H1 (cell line): ENCODE data around the gene C14orf132. TPM values are rescaled to one million over a fixed set of nuclear protein-coding genes. Genes with fewer than 3 reads are reported as not detected.

Experiments
- CTCF ChIA-PET: fragments of 300-600 bp; sonication (Branson Sonifier 250); formaldehyde crosslinking; loops from one replicate; lab custom pipeline; 2021; ENCODE audit not compliant: partially characterized antibody; lab: Charles Lee
- POLR2A ChIA-PET: fragments of 300-600 bp; sonication (Branson Sonifier 250); formaldehyde crosslinking; loops from one replicate; lab custom pipeline; 2021; ENCODE audit warnings: inconsistent platforms; ENCODE audit not compliant: partially characterized antibody; lab: Charles Lee
- DNase-seq, 2 experiments: peaks; one replicate each; pipeline versions ENCODE4 v3.0.0 to v3.0.0-alpha.2; 2010 to 2022; ENCODE audit warnings: low spot score in 2 of 2, low read depth in 1 of 2, mixed read lengths in 1 of 2
- FAIRE-seq: peaks from 2 replicates; lab custom pipeline; 2011; peaks lifted over from hg19 to GRCh38; lab: Jason Lieb, UNC
- H2AFZ ChIP-seq: 2 replicates; pipeline ENCODE4 v1.8.1; 2012; ENCODE audit warnings: low read length, inconsistent platforms
- H2AK5ac ChIP-seq: 2 replicates; pipeline ENCODE4 v1.6.1; 2013; ENCODE audit warnings: low read depth, low read length
- H2BK120ac ChIP-seq: replicated peaks from 2 replicates; pipeline ENCODE3; 2013; ENCODE audit warnings: low read depth, low read length, inconsistent platforms
- H2BK12ac ChIP-seq: 2 replicates; pipeline ENCODE4 v1.6.1; 2013; ENCODE audit warnings: low read depth, low read length
- H2BK15ac ChIP-seq: 2 replicates; pipeline ENCODE4 v1.6.1; 2013; ENCODE audit warnings: low read length
- H2BK20ac ChIP-seq: 2 replicates; pipeline ENCODE4 v1.6.1; 2013; ENCODE audit warnings: low read length
- H2BK5ac ChIP-seq: 2 replicates; pipeline ENCODE4 v1.6.1; 2013; ENCODE audit warnings: low read depth, low read length
- H3K14ac ChIP-seq: 2 replicates; pipeline ENCODE4 v1.6.1; 2013; ENCODE audit warnings: inconsistent platforms; ENCODE audit not compliant: insufficient read length
- H3K18ac ChIP-seq: 2 replicates; pipeline ENCODE4 v1.6.1; 2013; ENCODE audit warnings: low read length; ENCODE audit errors: extremely low read depth
- H3K23ac ChIP-seq: 2 replicates; pipeline ENCODE4 v1.6.1; 2013; ENCODE audit warnings: inconsistent platforms; ENCODE audit not compliant: insufficient read length
- H3K23me2 ChIP-seq: 2 replicates; pipeline ENCODE4 v1.6.1; 2013; ENCODE audit warnings: low read depth, low read length
- H3K27ac ChIP-seq: 2 replicates; pipeline ENCODE4 v1.6.1; 2011; ENCODE audit warnings: low read depth, low read length, inconsistent platforms
- H3K27me3 ChIP-seq, 4 experiments: replicated peaks in 1 of 4; 1 replicate in 1 of 4; 2 replicates in 3 of 4; pipeline versions ENCODE4 v1.6.1 to v1.8.1; 2011 to 2013; ENCODE audit warnings: low read length in 3 of 4, mild to moderate bottlenecking in 3 of 4, inconsistent platforms in 2 of 4, mixed read lengths in 2 of 4, moderate library complexity in 1 of 4; ENCODE audit not compliant: control insufficient read depth in 3 of 4, insufficient read depth in 3 of 4; ENCODE audit errors: extremely low read depth in 1 of 4
- H3K36me3 ChIP-seq, 4 experiments: 2 replicates each; pipeline versions ENCODE4 v1.6.1 to v1.8.1; 2011 to 2013; ENCODE audit warnings: mild to moderate bottlenecking in 4 of 4, low read length in 3 of 4, moderate library complexity in 2 of 4, control low read depth in 1 of 4, inconsistent platforms in 1 of 4; ENCODE audit not compliant: insufficient read depth in 4 of 4, control insufficient read depth in 2 of 4
- H3K4ac ChIP-seq: replicated peaks from 2 replicates; pipeline ENCODE3; 2013; ENCODE audit warnings: low read length, low read depth, mixed read lengths, inconsistent platforms; ENCODE audit not compliant: insufficient read length
- H3K4me1 ChIP-seq, 4 experiments: replicated peaks in 1 of 4; 1 replicate in 1 of 4; 2 replicates in 3 of 4; pipeline versions ENCODE4 v1.6.1 to v1.8.1; 2011 to 2013; ENCODE audit warnings: low read length in 3 of 4, inconsistent platforms in 2 of 4, mixed read lengths in 1 of 4; ENCODE audit not compliant: insufficient read depth in 4 of 4, control insufficient read depth in 3 of 4
- H3K4me2 ChIP-seq, 2 experiments: 2 replicates each; pipeline versions ENCODE4 v1.6.1 to v1.8.1; 2011 to 2013; ENCODE audit warnings: low read depth in 2 of 2, low read length in 2 of 2, control low read depth in 1 of 2, inconsistent platforms in 1 of 2, mild to moderate bottlenecking in 1 of 2; ENCODE audit not compliant: insufficient read depth in 1 of 2
- H3K4me3 ChIP-seq, 4 experiments: fragments of 200-600, 300-600 bp in 1 of 4; sonication (generic), shearing (Covaris generic), sonication (Bioruptor Twin) in 1 of 4; 2 replicates each; pipeline versions ENCODE4 v1.5.1 to v1.8.1; 2011 to 2016; ENCODE audit warnings: low read length in 4 of 4, low read depth in 3 of 4, control low read depth in 2 of 4, inconsistent platforms in 2 of 4, mild to moderate bottlenecking in 2 of 4, mixed read lengths in 1 of 4, moderate library complexity in 1 of 4; ENCODE audit not compliant: insufficient read depth in 2 of 4; ENCODE audit errors: extremely low read depth in 1 of 4
- H3K56ac ChIP-seq: replicated peaks from 2 replicates; pipeline ENCODE3; 2013; ENCODE audit warnings: low read depth, mild to moderate bottlenecking, mixed read lengths, low read length, inconsistent platforms; ENCODE audit not compliant: insufficient read length
- H3K79me1 ChIP-seq: 2 replicates; pipeline ENCODE4 v1.6.1; 2013; ENCODE audit warnings: low read depth, low read length, control low read depth
- H3K79me2 ChIP-seq, 2 experiments: 2 replicates each; pipeline versions ENCODE4 v1.6.1 to v1.8.1; 2012 to 2013; ENCODE audit warnings: low read length in 2 of 2, mild to moderate bottlenecking in 2 of 2, inconsistent platforms in 1 of 2; ENCODE audit not compliant: insufficient read depth in 2 of 2, control insufficient read depth in 1 of 2
- H3K9ac ChIP-seq, 4 experiments: replicated peaks in 1 of 4; 1 replicate in 1 of 4; 2 replicates in 3 of 4; pipeline versions ENCODE4 v1.6.1 to v1.8.1; 2011 to 2013; ENCODE audit warnings: low read depth in 3 of 4, low read length in 3 of 4, control low read depth in 2 of 4, mild to moderate bottlenecking in 2 of 4, moderate library complexity in 2 of 4, inconsistent platforms in 1 of 4; ENCODE audit errors: extremely low read depth in 1 of 4
- H3K9me3 ChIP-seq, 2 experiments: 2 replicates each; pipeline versions ENCODE4 v1.6.1 to v1.8.1; 2012 to 2013; ENCODE audit warnings: mild to moderate bottlenecking in 2 of 2, moderate library complexity in 2 of 2, control low read depth in 1 of 2, inconsistent platforms in 1 of 2, low read depth in 1 of 2, low read length in 1 of 2, mixed read lengths in 1 of 2; ENCODE audit not compliant: insufficient read depth in 2 of 2
- H4K20me1 ChIP-seq, 2 experiments: replicated peaks in 1 of 2; 2 replicates each; pipeline versions ENCODE3 to v1.8.1; 2011 to 2013; ENCODE audit warnings: inconsistent platforms in 2 of 2, low read length in 2 of 2, mild to moderate bottlenecking in 1 of 2; ENCODE audit not compliant: insufficient read depth in 2 of 2, control insufficient read depth in 1 of 2
- H4K5ac ChIP-seq: 2 replicates; pipeline ENCODE4 v1.6.1; 2013; ENCODE audit warnings: low read length, low read depth, mixed read lengths, inconsistent platforms; ENCODE audit not compliant: insufficient read length
- H4K8ac ChIP-seq: 2 replicates; pipeline ENCODE4 v1.8.0; 2013; ENCODE audit warnings: mild to moderate bottlenecking, moderate library complexity, low read length, inconsistent platforms; ENCODE audit not compliant: insufficient read depth; ENCODE audit errors: extremely low read depth
- H4K91ac ChIP-seq: replicated peaks from 2 replicates; pipeline ENCODE3; 2013; ENCODE audit warnings: low read length, mixed read lengths, inconsistent platforms; ENCODE audit not compliant: insufficient read length
- E2F6 ChIP-seq: IDR thresholded peaks from 2 replicates; pipeline ENCODE4 v1.6.1; 2012; ENCODE audit warnings: inconsistent platforms
- JUND ChIP-seq: IDR thresholded peaks from 2 replicates; pipeline ENCODE4 v1.6.1; 2011; ENCODE audit warnings: mild to moderate bottlenecking, improper control_type of control experiment, low read length
- RNF2 ChIP-seq: fragments of 200-900, 300-1000 bp; sonication (generic); IDR thresholded peaks from 2 replicates; pipeline ENCODE4 v1.7.1; 2016; ENCODE audit warnings: borderline replicate concordance, low read depth, mild to moderate bottlenecking, antibody characterized with exemption, low read length; ENCODE audit not compliant: poor library complexity, severe bottlenecking; ENCODE audit errors: missing control alignments
- WGBS, 2 experiments: shearing (Covaris generic) in 1 of 2; methylation state at CpG; one replicate each; pipeline versions ENCODE4 v1.1.6 to v1.1.7; 2013 to 2015; ENCODE audit warnings: low lambda C conversion rate in 2 of 2, mixed read lengths in 2 of 2, inconsistent platforms in 1 of 2, low coverage in 1 of 2, missing lambda C conversion rate in 1 of 2; ENCODE audit not compliant: insufficient replicate concordance in 2 of 2, insufficient coverage in 1 of 2, insufficient read length in 1 of 2; ENCODE audit errors: extremely low coverage in 1 of 2, missing lambda C conversion rate in 1 of 2; 5-methylcytosine and 5-hydroxymethylcytosine counted together
- polyA plus RNA-seq, 7 experiments: library from polyadenylated mRNA; depleted of rRNA in 3 of 7; stranded (reverse) in 5 of 7; unstranded in 2 of 7; fragments of >200 nt in 5 of 7; fragments of 200-250 nt in 2 of 7; gene quantifications; 1 replicate in 5 of 7; 2 replicates in 1 of 7; 4 replicates in 1 of 7; pipeline versions ENCODE4 v1.2.1 to v1.2.3, GENCODE V29; 2011 to 2013; ENCODE audit warnings: missing spikeins in 2 of 7, mixed read lengths in 2 of 7
- total RNA-seq: library from RNA; stranded (reverse); fragmentation: NEBNext Ultra II Directional; extraction: Animal tissue kit (Norgen Biotek cat#: 25700); gene quantifications from 2 replicates; pipeline ENCODE4 v1.2.1, GENCODE V29; 2021

Gene C14orf132
- total and polyA plus RNA-seq, 2 of the 8 experiments (the other 6 are each of a cell fraction or from before 2014, with no cell fraction given): 11.7 to 32.5 TPM

- Histone ChIP-seq H2BK120ac (no peak overlapping the region), H3K9ac (no peak overlapping the region), H3K23ac (no peak overlapping the region), H4K20me1 (no peaks in the 10 kb centered on the region), H3K27me3 (peaks cover 0 to 15% (median 11%) of the 10 kb centered on the region in 4 experiments; a peak in 6 of 7 replicates), H4K8ac (no peak overlapping the region), H3K27ac (no peak overlapping the region), H3K23me2 (peaks cover 4% of the 10 kb centered on the region), H2AFZ (no peak overlapping the region), H2BK20ac (no peak overlapping the region), H3K79me1 (no peaks in the 10 kb centered on the region), H3K4me1 (peaks cover 5 to 9% (median 7%) of the 10 kb centered on the region in 4 experiments; a peak in 6 of 7 replicates), H2BK5ac (no peak overlapping the region), H2BK12ac (no peak overlapping the region), H2BK15ac (no peak overlapping the region), H3K14ac (no peak overlapping the region), H3K4ac (no peak overlapping the region), H3K79me2 (no peaks in the 10 kb centered on the region; a peak in 1 of 4 replicates), H3K36me3 (no peaks in the 10 kb centered on the region), H4K5ac (no peak overlapping the region), H2AK5ac (no peak overlapping the region), H3K56ac (no peak overlapping the region), H3K9me3 (no peaks in the 10 kb centered on the region), H3K4me2 (no peak overlapping the region), H4K91ac (no peak overlapping the region), H3K18ac (no peak overlapping the region), H3K4me3 (no peak overlapping the region)
- no peak for FAIRE-seq
- WGBS, 2 experiments: 93% methylated on average over 2 of the region's 2 CpGs; no CpG with 5 or more reads in 1 of the 2 experiments
- CTCF ChIA-PET: interaction anchor here (1.0 kb wide), 2 partner anchors 21 to 350 kb away, joined by 3 read pairs; no protein-coding TSS in a partner anchor
- no peak for DNase-seq
- POLR2A ChIA-PET: no interaction called here
- TF ChIP-seq RNF2 (no peak), JUND (no peak), E2F6 (no peak)
Measured at GRCh38 chr14:96035456-96035855, 3.7 kb upstream of the C14orf132 start.
